HL-60/S4 treated with retinoic acid at 250 ng/mL for 4 days and 3 days (cell line): ENCODE data around the gene OTOG.

ENCODE experiments used
- in situ Hi-C: fragments of 300-500 bp; cut with MboI; formaldehyde crosslinking; loops from 2 replicates; pipeline ENCODE4 v1.7.0; 2022; ENCODE audit warnings: low sequenced_read_pairs

OTOG gene

GRCh38 chr11:17598700-17599459, 51.8 kb downstream of the OTOG start:
- in situ Hi-C loops: loop anchor here (25.0 kb wide), 1 partner anchor 388 kb away; no protein-coding TSS in a partner anchor

GRCh38 chr11:17599460-17599925, 52.4 kb downstream of the OTOG start:
- in situ Hi-C loops: loop anchor here (25.0 kb wide), 1 partner anchor 388 kb away; no protein-coding TSS in a partner anchor

- in situ Hi-C loops: no loop called here
These were observed 53.5 kb downstream of the OTOG start for GRCh38 chr11:17600316-17601255.

GRCh38 chr11:17601256-17601671, 54.2 kb downstream of the OTOG start:
- in situ Hi-C loops: no loop called here

- in situ Hi-C loops: no loop called here
These were observed 54.6 kb downstream of the OTOG start for GRCh38 chr11:17601676-17602075.

GRCh38 chr11:17602105-17603001, 55.3 kb downstream of the OTOG start:
- in situ Hi-C loops: no loop called here

GRCh38 chr11:17603056-17603825, 56.2 kb downstream of the OTOG start:
- in situ Hi-C loops: no loop called here

- in situ Hi-C loops: no loop called here
These were observed 57.3 kb downstream of the OTOG start for GRCh38 chr11:17604201-17604914.

- in situ Hi-C loops: no loop called here
These were observed 57.8 kb downstream of the OTOG start for GRCh38 chr11:17604915-17605233.

- in situ Hi-C loops: no loop called here
These were observed 58.6 kb downstream of the OTOG start for GRCh38 chr11:17605651-17606122.

GRCh38 chr11:17606233-17607082, 59.4 kb downstream of the OTOG start:
- in situ Hi-C loops: no loop called here

GRCh38 chr11:17607083-17607429, 60.0 kb downstream of the OTOG start:
- in situ Hi-C loops: no loop called here

GRCh38 chr11:17607591-17608570, 60.8 kb downstream of the OTOG start:
- in situ Hi-C loops: no loop called here

- in situ Hi-C loops: no loop called here
These were observed 61.8 kb downstream of the OTOG start for GRCh38 chr11:17608821-17609220.

- in situ Hi-C loops: no loop called here
These were observed 62.4 kb downstream of the OTOG start for GRCh38 chr11:17609291-17610084.

- in situ Hi-C loops: no loop called here
These were observed 63.2 kb downstream of the OTOG start for GRCh38 chr11:17610085-17610894.
